ENCODE results near the gene EFNA3. TPM values are rescaled to one million over a fixed set of nuclear protein-coding genes. Genes with fewer than 3 reads are reported as not detected.
"Not testable (repeated sequence)": the region's sequence is repeated elsewhere in the genome, so short reads cannot be mapped to it uniquely, and the experiment has no call there.

Gene EFNA3
- polyA plus RNA-seq, 3 donors, result 4.8 to 6.5 (median 6.1) TPM

GRCh38 chr1:155105604-155106011 lies 27.0 kb downstream of the EFNA3 start:
- no peak for DNase-seq (ENCODE audit: low read depth in 3 of 3, low spot score in 2 of 3)

- no peak for DNase-seq (ENCODE audit: low read depth in 3 of 3, low spot score in 2 of 3)
These were observed 28.2 kb downstream of the EFNA3 start for GRCh38 chr1:155106862-155107261.

- DNase-seq (ENCODE audit: low read depth in 3 of 3, low spot score in 2 of 3), result no peak
These were observed 28.9 kb downstream of the EFNA3 start for GRCh38 chr1:155107309-155108264.

GRCh38 chr1:155108296-155108695 lies 29.7 kb downstream of the EFNA3 start:
- no peak for DNase-seq (ENCODE audit: low read depth in 3 of 3, low spot score in 2 of 3)

GRCh38 chr1:155110381-155110780 lies 31.7 kb downstream of the EFNA3 start:
- no peak for DNase-seq (ENCODE audit: low read depth in 3 of 3, low spot score in 2 of 3)

- no peak for DNase-seq (ENCODE audit: low read depth in 3 of 3, low spot score in 2 of 3)
These were observed 32.2 kb downstream of the EFNA3 start for GRCh38 chr1:155110826-155111225.

- no peak for DNase-seq (ENCODE audit: low read depth in 3 of 3, low spot score in 2 of 3)
These were observed 34.9 kb downstream of the EFNA3 start for GRCh38 chr1:155113450-155113980.

GRCh38 chr1:155116113-155116764 lies 37.6 kb downstream of the EFNA3 start:
- no peak for DNase-seq (ENCODE audit: low read depth in 3 of 3, low spot score in 2 of 3)

- DNase-seq (ENCODE audit: low read depth in 3 of 3, low spot score in 2 of 3), result no peak
These were observed 39.0 kb downstream of the EFNA3 start for GRCh38 chr1:155117610-155118009.

GRCh38 chr1:155118090-155118489 lies 39.5 kb downstream of the EFNA3 start:
- not testable (repeated sequence) for DNase-seq (ENCODE audit: low read depth in 3 of 3, low spot score in 2 of 3)

- DNase-seq (ENCODE audit: low read depth in 3 of 3, low spot score in 2 of 3), result no peak
These were observed 41.6 kb downstream of the EFNA3 start for GRCh38 chr1:155120253-155120652.

- no peak for DNase-seq (ENCODE audit: low read depth in 3 of 3, low spot score in 2 of 3)
These were observed 42.6 kb downstream of the EFNA3 start for GRCh38 chr1:155121249-155121648.

- DNase-seq (ENCODE audit: low read depth in 3 of 3, low spot score in 2 of 3), result no peak
These were observed 43.7 kb downstream of the EFNA3 start for GRCh38 chr1:155122308-155122707.

GRCh38 chr1:155123801-155124200 lies 45.2 kb downstream of the EFNA3 start:
- DNase-seq (ENCODE audit: low read depth in 3 of 3, low spot score in 2 of 3), result no peak

- DNase-seq (ENCODE audit: low read depth in 3 of 3, low spot score in 2 of 3), result no peak
These were observed 46.1 kb downstream of the EFNA3 start for GRCh38 chr1:155124503-155125463.

GRCh38 chr1:155125511-155125945 lies 46.9 kb downstream of the EFNA3 start:
- no peak for DNase-seq (ENCODE audit: low read depth in 3 of 3, low spot score in 2 of 3)

- no peak for DNase-seq (ENCODE audit: low read depth in 3 of 3, low spot score in 2 of 3)
These were observed 47.4 kb downstream of the EFNA3 start for GRCh38 chr1:155125946-155126555.

GRCh38 chr1:155126556-155127104 lies 48.0 kb downstream of the EFNA3 start:
- no peak for DNase-seq (ENCODE audit: low read depth in 3 of 3, low spot score in 2 of 3)

- no peak for DNase-seq (ENCODE audit: low read depth in 3 of 3, low spot score in 2 of 3)
These were observed 48.7 kb downstream of the EFNA3 start, which contains the start of gene EFNA1 for GRCh38 chr1:155127105-155127966. Gene EFNA1 (plus strand): TSS chr1:155127876. CDS start chr1:155127978, 102 bp downstream.
